GM12878 (cell line): ENCODE results near the gene LILRB1. TPM values are rescaled to one million over a fixed set of nuclear protein-coding genes. Genes with fewer than 3 reads are reported as not detected.
A peak's percentile ranks its signal among the peaks of the same experiment; 100 is the strongest.
"Not testable (repeated sequence)": the region's sequence is repeated elsewhere in the genome, so short reads cannot be mapped to it uniquely, and the experiment has no call there.

Experiments
- ATAC-seq: fragments of 200-7000 bp; cut with Tn5 transposase; 3 replicates; pipeline ENCODE4 v1.9.1; 2020; ENCODE audit warnings: mild to moderate bottlenecking, moderate library complexity
- BruUV-seq: library from RNA; stranded (reverse); fragments of 400-500 nt; replicated peaks from 2 replicates; lab custom pipeline; 2021; lab: Mats Ljungman, UMichigan
- CTCF ChIA-PET: fragments of 300-600 bp; sonication (Branson Sonifier 250); formaldehyde crosslinking; extraction: SDS; loops from one replicate; lab custom pipeline; 2021; ENCODE audit warnings: inconsistent platforms; lab: Yijun Ruan, JAX
- POLR2A ChIA-PET: fragments of 350-600 bp; formaldehyde crosslinking; extraction: SDS; loops from one replicate; lab custom pipeline; 2021; ENCODE audit warnings: inconsistent platforms; lab: Charles Lee
- RAD21 ChIA-PET: fragments of 300-600 bp; sonication (Branson Sonifier 250); formaldehyde crosslinking; loops from one replicate; lab custom pipeline; 2023; ENCODE audit warnings: antibody characterized with exemption; ENCODE audit not compliant: unreplicated experiment; lab: Charles Lee
- SMC1A ChIA-PET: fragments of 300-600 bp; sonication (Branson Sonifier 250); formaldehyde crosslinking; loops from one replicate; lab custom pipeline; 2023; ENCODE audit not compliant: unreplicated experiment, uncharacterized antibody; lab: Charles Lee
- DNase-seq: peaks from one replicate; pipeline ENCODE4 v3.0.0-alpha.2; 2011; ENCODE audit warnings: low read depth, low spot score
- FAIRE-seq: peaks from 3 replicates; lab custom pipeline; 2011; peaks lifted over from hg19 to GRCh38; lab: Jason Lieb, UNC
- H2AFZ ChIP-seq: 2 replicates; pipeline ENCODE4 v1.6.0; 2011; ENCODE audit warnings: low read depth, low read length, control low read depth; ENCODE audit not compliant: control insufficient read depth
- H3K27ac ChIP-seq: 2 replicates; pipeline ENCODE4 v1.5.1; 2011; ENCODE audit warnings: control low read depth; ENCODE audit not compliant: control insufficient read depth, insufficient read depth
- H3K27me3 ChIP-seq, 2 experiments: replicated peaks in 1 of 2; 2 replicates each; pipeline versions ENCODE4 v1.6.0 to v1.6.1; 2011; ENCODE audit warnings: low read length in 1 of 2; ENCODE audit not compliant: control insufficient read depth in 2 of 2, insufficient read depth in 2 of 2
- H3K36me3 ChIP-seq, 2 experiments: 2 replicates each; pipeline ENCODE4 v1.5.1; 2011; ENCODE audit warnings: low read length in 1 of 2; ENCODE audit not compliant: control insufficient read depth in 2 of 2, insufficient read depth in 2 of 2
- H3K4me1 ChIP-seq: 2 replicates; pipeline ENCODE4 v1.6.1; 2011; ENCODE audit warnings: mild to moderate bottlenecking, low read length, moderate library complexity, mixed read lengths; ENCODE audit not compliant: control insufficient read depth, insufficient read depth
- H3K4me2 ChIP-seq: 2 replicates; pipeline ENCODE4 v1.6.0; 2011; ENCODE audit warnings: control low read depth; ENCODE audit not compliant: control insufficient read depth, insufficient read depth
- H3K4me3 ChIP-seq: fragments of 200-600 bp; sonication (generic); 2 replicates; pipeline ENCODE4 v1.5.1; 2016
- H3K79me2 ChIP-seq: 2 replicates; pipeline ENCODE4 v1.6.0; 2011; ENCODE audit warnings: low read length; ENCODE audit not compliant: control insufficient read depth, insufficient read depth
- H3K9ac ChIP-seq: 2 replicates; pipeline ENCODE4 v1.8.0; 2011; ENCODE audit warnings: low read length, control low read depth, mixed read lengths; ENCODE audit not compliant: control insufficient read depth, insufficient read depth
- H3K9me3 ChIP-seq: replicated peaks from 3 replicates; pipeline ENCODE4 v1.5.1; 2011; ENCODE audit warnings: mild to moderate bottlenecking, low read length; ENCODE audit not compliant: control insufficient read depth, insufficient read depth
- H4K20me1 ChIP-seq: 2 replicates; pipeline ENCODE4 v1.6.0; 2011; ENCODE audit not compliant: control insufficient read depth, insufficient read depth
- FOXK2 ChIP-seq: fragments of 450-650 bp; IDR thresholded peaks from 2 replicates; pipeline ENCODE4 v1.6.1; 2017; ENCODE audit warnings: mild to moderate bottlenecking, moderate library complexity
- PML ChIP-seq: IDR thresholded peaks from 2 replicates; pipeline ENCODE4 v1.6.1; 2012; ENCODE audit warnings: low read length, inconsistent platforms
- POLR2AphosphoS2 ChIP-seq: IDR thresholded peaks from 2 replicates; pipeline ENCODE4 v1.6.1; 2011; ENCODE audit warnings: low read depth, mild to moderate bottlenecking, low read length, improper control_type of control experiment, moderate library complexity
- POLR2AphosphoS5 ChIP-seq: IDR thresholded peaks from 2 replicates; pipeline ENCODE4 v1.6.1; 2011; ENCODE audit warnings: mild to moderate bottlenecking, low read length, inconsistent platforms
- WGBS: methylation state at CpG from one replicate; pipeline ENCODE4 v1.1.6; 2016; ENCODE audit warnings: low lambda C conversion rate; ENCODE audit not compliant: insufficient replicate concordance, insufficient coverage; ENCODE audit errors: missing lambda C conversion rate; 5-methylcytosine and 5-hydroxymethylcytosine counted together
- in situ Hi-C: fragments of 300-500 bp; cut with MboI; formaldehyde crosslinking; loops from 9 replicates; pipeline ENCODE4 v1.14.3; 2018; ENCODE audit warnings: mixed read lengths
- intact Hi-C: fragments of 100-400 bp; cut with micrococcal nuclease; formaldehyde crosslinking; loops from one replicate; pipeline ENCODE4 v1.14.2; 2022; ENCODE audit not compliant: unreplicated experiment
- polyA plus RNA-seq, 11 experiments: library from polyadenylated mRNA; depleted of rRNA in 4 of 11; unstranded in 6 of 11; stranded (reverse) in 5 of 11; fragments of >200 nt; fragmentation: Nextera tagmentation in 4 of 11; fragmentation: Illumina TruSeq in 1 of 11; extraction: Ambion mirVana in 4 of 11; extraction: Trizol in 1 of 11; gene quantifications; 1 replicate in 1 of 11; 2 replicates in 10 of 11; pipeline versions ENCODE4 v1.2.1 to v1.2.3, GENCODE V29; 2011 to 2016; ENCODE audit warnings: inconsistent platforms in 2 of 11, missing spikeins in 2 of 11, low read depth in 1 of 11
- total RNA-seq, 4 experiments: library from RNA; depleted of rRNA in 3 of 4; stranded (reverse); fragments of >200 nt in 3 of 4; fragmentation: Illumina TruSeq in 1 of 4; extraction: Trizol in 1 of 4; gene quantifications; 2 replicates each; pipeline versions ENCODE4 v1.2.1 to v1.2.3, GENCODE V29; 2013 to 2021

LILRB1 gene
- total and polyA plus RNA-seq, 10 of the 15 experiments (the other 5 are each of a cell fraction or from before 2014, with no cell fraction given), result 4.9 to 92.2 (median 50.1) TPM

DNA sequence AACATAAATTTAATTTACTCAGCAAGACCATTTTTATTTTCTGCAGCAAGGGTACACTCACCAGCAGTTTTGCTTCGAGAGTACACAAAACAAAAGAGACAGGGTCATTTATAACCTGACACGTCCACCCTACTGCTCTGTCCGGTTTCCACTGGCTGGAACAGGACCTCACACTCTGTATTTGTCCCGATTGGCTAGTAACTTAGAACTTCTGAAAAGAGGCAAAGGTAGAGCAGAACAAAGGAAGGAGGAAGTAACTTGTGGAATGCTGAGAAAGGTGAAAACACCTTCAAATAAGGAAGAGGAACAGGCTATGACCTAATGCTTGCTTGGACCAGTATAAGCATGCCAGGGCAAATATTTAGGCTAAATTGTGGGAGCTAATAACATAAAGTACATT is 2.4 kb upstream of the LILRB1 start:
- H3K9me3 ChIP-seq, H2AFZ ChIP-seq, H3K27ac ChIP-seq, in situ Hi-C loops, H3K9ac ChIP-seq, intact Hi-C loops, H3K27me3 ChIP-seq, H3K4me3 ChIP-seq, DNase-seq, ATAC-seq, FAIRE-seq, H4K20me1 ChIP-seq: not testable (repeated sequence)
- Histone ChIP-seq H3K4me2 (peak overlapping the region; percentile 7; the same call in 1 of the 2 replicates), H3K4me1 (peaks cover 27% of the 10 kb centered on the region), H3K79me2 (peaks cover 66% of the 10 kb centered on the region), H3K36me3 (peaks cover 16 to 31% of the 10 kb centered on the region in 2 experiments; a peak in 3 of 4 replicates)
- SMC1A ChIA-PET, result interaction anchor here (0.6 to 2.0 kb wide), 5 partner anchors 10 to 276 kb away, joined by 3 to 10 read pairs (median 4); no protein-coding TSS in a partner anchor
- RAD21 ChIA-PET, result interaction anchor here (1.2 kb wide), 1 partner anchor 9 kb away, joined by 3 read pairs; no protein-coding TSS in a partner anchor
- BruUV-seq, result TSS peak; percentile 5
- CTCF ChIA-PET, result interaction anchor here (1.0 to 1.1 kb wide), 2 partner anchors 46 to 69 kb away, joined by 4 to 5 read pairs; no protein-coding TSS in a partner anchor
- WGBS, result 72% methylated on average over 4 of the region's 4 CpGs
- POLR2A ChIA-PET, result interaction anchor here (1.1 to 1.8 kb wide), 2 partner anchors 9 to 10 kb away, joined by 3 to 4 read pairs; no protein-coding TSS in a partner anchor

DNA sequence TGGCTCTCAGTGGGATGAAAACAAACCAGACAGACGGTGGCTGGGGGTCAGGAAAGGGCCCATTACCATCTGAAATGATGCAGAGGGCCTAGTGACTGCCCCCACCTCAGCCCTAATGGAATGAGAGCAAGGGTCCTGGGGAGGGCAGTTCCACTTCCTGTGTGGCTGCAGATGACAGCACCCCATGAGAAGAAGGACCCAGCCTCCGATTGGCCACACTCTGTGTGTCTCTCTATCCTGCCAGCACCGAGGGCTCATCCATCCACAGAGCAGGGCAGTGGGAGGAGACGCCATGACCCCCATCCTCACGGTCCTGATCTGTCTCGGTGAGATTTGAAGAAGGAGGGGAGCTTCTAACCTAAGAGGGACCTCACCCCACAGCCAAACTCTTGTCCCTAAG is 498 bp downstream of the LILRB1 start:
- 40% methylated on average over 6 of the region's 6 CpGs for WGBS
- no peaks in the 10 kb centered on the region for H3K27me3 ChIP-seq
- FAIRE-seq (no peak), DNase-seq (no peak), ATAC-seq (no peak; the same call in 2 of the 3 replicates)
- SMC1A ChIA-PET, result interaction anchor here (1.3 kb wide), 1 partner anchor 192 kb away, joined by 3 read pairs; no protein-coding TSS in a partner anchor
- TF ChIP-seq FOXK2, result no peak
- TF ChIP-seq PML, result 0 out of 2 replicates have a peak, but pooled peaks have one; percentile 27
- TF ChIP-seq POLR2AphosphoS2, result 0 out of 2 replicates have a peak, but pooled peaks have one; percentile 57
- 0 out of 2 replicates have a peak, but pooled peaks have one; percentile 21 for TF ChIP-seq POLR2AphosphoS5
- RAD21 ChIA-PET, result no interaction called here
- H3K9me3 ChIP-seq, result no peaks in the 10 kb centered on the region; the same call in 2 of the 3 replicates
- H3K79me2 ChIP-seq, result peaks cover 40% of the 10 kb centered on the region
- in situ Hi-C loops (loop anchor here (5.0 kb wide), 1 partner anchor 348 kb away; the partner anchor contains the start of gene LILRB2), intact Hi-C loops (no loop called here)
- peak overlapping the region; percentile 15; the same call in 1 of the 2 replicates for H3K27ac ChIP-seq
- H3K4me2 ChIP-seq, result no peak overlapping the region
- H3K36me3 ChIP-seq, result peaks cover 20 to 32% of the 10 kb centered on the region in 2 experiments; a peak in 3 of 4 replicates
- H2AFZ ChIP-seq, result no peak overlapping the region
- no peak overlapping the region for H3K4me3 ChIP-seq
- no TSS peak for BruUV-seq
- H3K9ac ChIP-seq, result no peak overlapping the region
- CTCF ChIA-PET, result interaction anchor here (0.9 to 1.1 kb wide), 2 partner anchors 13 to 58 kb away, joined by 3 read pairs; no protein-coding TSS in a partner anchor
- peaks cover 27% of the 10 kb centered on the region for H3K4me1 ChIP-seq
- POLR2A ChIA-PET, result no interaction called here
- H4K20me1 ChIP-seq, result no peaks in the 10 kb centered on the region
